Measurements from ENCODE around the gene SHISA7. TPM values are rescaled to one million over a fixed set of nuclear protein-coding genes. Genes with fewer than 3 reads are reported as not detected.

Gene SHISA7
- total and polyA plus RNA-seq, 2 donors (not counting 1 experiment from before 2014, with no cell fraction given) = not detected

DNA sequence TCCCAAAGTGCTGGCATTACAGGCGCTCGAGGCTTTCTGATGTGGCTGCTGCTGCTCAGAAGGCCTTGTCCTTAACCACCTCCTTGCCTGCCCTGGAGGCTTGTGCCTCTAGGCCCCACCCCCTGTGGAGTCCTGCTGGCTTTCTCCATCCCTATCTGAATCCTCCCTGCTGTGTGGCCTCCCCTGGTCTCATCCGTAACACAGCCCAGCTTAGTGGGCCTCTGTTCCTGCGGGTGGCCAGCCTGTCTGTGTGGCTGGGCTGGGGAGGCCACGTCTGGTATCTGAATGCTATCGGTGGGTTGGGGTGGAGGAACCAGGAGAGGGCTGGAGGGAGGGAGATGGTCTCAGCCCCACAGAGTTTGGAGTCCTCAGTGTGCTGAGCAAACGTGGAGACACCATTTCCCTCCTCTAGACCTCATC, 52.6 kb downstream of the SHISA7 start:
- H3K9me3 ChIP-seq (ENCODE audit: control insufficient read depth, insufficient read depth, low read depth, low read length) = no peaks in the 10 kb centered on the region
- peaks cover 29% of the 10 kb centered on the region for H3K36me3 ChIP-seq (ENCODE audit: control insufficient read depth, insufficient read depth, low read length)
- peaks cover 18% of the 10 kb centered on the region for H3K4me1 ChIP-seq (ENCODE audit: control insufficient read depth, extremely low read depth, insufficient read depth, low read length)
- H3K79me2 ChIP-seq (ENCODE audit: control insufficient read depth, insufficient read depth, low read length) = peaks cover 46% of the 10 kb centered on the region
- no peak overlapping the region for H2AFZ ChIP-seq (ENCODE audit: low read length)
- no peak for TF ChIP-seq EZH2 (IDR thresholded peaks at IDR 0.05; ENCODE audit: low read length, missing control alignments)
- TF ChIP-seq, protein P1, sequence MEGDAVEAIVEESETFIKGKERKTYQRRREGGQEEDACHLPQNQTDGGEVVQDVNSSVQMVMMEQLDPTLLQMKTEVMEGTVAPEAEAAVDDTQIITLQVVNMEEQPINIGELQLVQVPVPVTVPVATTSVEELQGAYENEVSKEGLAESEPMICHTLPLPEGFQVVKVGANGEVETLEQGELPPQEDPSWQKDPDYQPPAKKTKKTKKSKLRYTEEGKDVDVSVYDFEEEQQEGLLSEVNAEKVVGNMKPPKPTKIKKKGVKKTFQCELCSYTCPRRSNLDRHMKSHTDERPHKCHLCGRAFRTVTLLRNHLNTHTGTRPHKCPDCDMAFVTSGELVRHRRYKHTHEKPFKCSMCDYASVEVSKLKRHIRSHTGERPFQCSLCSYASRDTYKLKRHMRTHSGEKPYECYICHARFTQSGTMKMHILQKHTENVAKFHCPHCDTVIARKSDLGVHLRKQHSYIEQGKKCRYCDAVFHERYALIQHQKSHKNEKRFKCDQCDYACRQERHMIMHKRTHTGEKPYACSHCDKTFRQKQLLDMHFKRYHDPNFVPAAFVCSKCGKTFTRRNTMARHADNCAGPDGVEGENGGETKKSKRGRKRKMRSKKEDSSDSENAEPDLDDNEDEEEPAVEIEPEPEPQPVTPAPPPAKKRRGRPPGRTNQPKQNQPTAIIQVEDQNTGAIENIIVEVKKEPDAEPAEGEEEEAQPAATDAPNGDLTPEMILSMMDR (conservative IDR thresholded peaks at IDR 0.05 in 1 of 2, IDR thresholded peaks at IDR 0.05 in 1 of 2; ENCODE audit: low read depth in 1 of 2, low read length in 2 of 2) = no peak
- no peak overlapping the region for H3K4me2 ChIP-seq (ENCODE audit: extremely low read depth, insufficient read depth, low read length)
- no peak overlapping the region for H3K4me3 ChIP-seq (replicated peaks in 1 of 4; ENCODE audit: control extremely low read depth in 1 of 4, insufficient read depth in 1 of 4, low read depth in 3 of 4, low read length in 4 of 4)
- no peak overlapping the region for H3K9ac ChIP-seq (ENCODE audit: insufficient read depth, low read length)
- H3K27ac ChIP-seq (ENCODE audit: insufficient read depth, low read length) = no peak overlapping the region
- no peaks in the 10 kb centered on the region for H3K27me3 ChIP-seq (ENCODE audit: control insufficient read depth, insufficient read depth, low read length)
- DNase-seq (ENCODE audit: low read depth in 2 of 2) = no peak
- H4K20me1 ChIP-seq (ENCODE audit: control insufficient read depth, extremely low read depth, insufficient read depth, low read length) = peaks cover 3% of the 10 kb centered on the region

DNA sequence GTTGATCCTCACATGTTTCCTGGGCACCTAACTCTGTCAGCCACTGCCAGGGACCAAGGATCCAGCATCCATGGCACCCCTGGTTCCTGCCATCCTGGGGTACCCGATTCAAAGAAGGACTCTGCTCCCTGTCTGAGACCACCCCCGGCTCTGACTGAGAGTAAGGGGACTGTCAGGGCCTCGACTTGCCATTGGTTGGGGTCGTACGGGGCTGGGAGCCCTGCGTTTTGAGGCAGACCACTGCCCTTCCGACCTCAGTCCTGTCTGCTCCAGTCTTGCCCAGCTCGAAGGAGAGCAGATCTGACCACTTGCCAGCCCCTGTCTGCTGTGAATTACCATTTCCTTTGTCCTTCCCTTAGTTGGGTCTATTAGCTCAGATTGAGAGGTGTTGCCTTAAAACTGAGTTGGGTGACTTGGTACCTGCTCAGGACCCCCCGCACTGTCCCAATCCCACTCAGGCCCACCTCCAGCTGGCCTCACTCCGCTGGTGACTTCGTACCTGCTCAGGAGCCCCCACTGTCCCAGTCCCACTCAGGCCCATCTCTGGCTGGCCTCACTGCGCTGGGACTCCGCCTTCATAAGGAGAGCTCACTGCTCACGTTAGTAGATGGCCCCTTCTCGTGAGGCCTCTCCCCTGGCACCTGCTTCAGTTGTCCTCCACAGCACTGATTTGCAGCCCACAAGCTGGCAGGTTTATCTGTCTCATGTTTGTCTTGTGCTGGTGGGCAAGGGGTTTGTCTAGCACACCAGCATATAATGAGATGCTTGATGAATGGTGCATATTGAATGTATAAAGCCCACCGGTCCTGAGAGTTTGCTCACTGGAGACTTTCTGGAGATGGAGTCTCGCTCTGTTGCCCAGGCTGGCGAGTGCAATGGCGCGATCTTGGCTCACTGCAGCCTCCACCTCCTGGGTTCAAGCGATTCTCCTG, 53.4 kb downstream of the SHISA7 start:
- peak overlapping the region; percentile 44 for H3K4me2 ChIP-seq (ENCODE audit: extremely low read depth, insufficient read depth, low read length)
- H3K27me3 ChIP-seq (ENCODE audit: control insufficient read depth, insufficient read depth, low read length) = no peaks in the 10 kb centered on the region
- H3K79me2 ChIP-seq (ENCODE audit: control insufficient read depth, insufficient read depth, low read length) = peaks cover 46% of the 10 kb centered on the region
- no peak overlapping the region for H2AFZ ChIP-seq (ENCODE audit: low read length)
- peak overlapping the region; percentile 28 for H3K27ac ChIP-seq (ENCODE audit: insufficient read depth, low read length)
- peaks cover 21% of the 10 kb centered on the region for H3K4me1 ChIP-seq (ENCODE audit: control insufficient read depth, extremely low read depth, insufficient read depth, low read length)
- H3K36me3 ChIP-seq (ENCODE audit: control insufficient read depth, insufficient read depth, low read length) = peaks cover 29% of the 10 kb centered on the region
- H3K9me3 ChIP-seq (ENCODE audit: control insufficient read depth, insufficient read depth, low read depth, low read length) = no peaks in the 10 kb centered on the region
- no peak overlapping the region for H3K4me3 ChIP-seq (replicated peaks in 1 of 4; ENCODE audit: control extremely low read depth in 1 of 4, insufficient read depth in 1 of 4, low read depth in 3 of 4, low read length in 4 of 4)
- no peak overlapping the region for H3K9ac ChIP-seq (ENCODE audit: insufficient read depth, low read length)
- TF ChIP-seq EZH2 (IDR thresholded peaks at IDR 0.05; ENCODE audit: low read length, missing control alignments) = no peak
- TF ChIP-seq, protein P1 (conservative IDR thresholded peaks at IDR 0.05 in 1 of 2, IDR thresholded peaks at IDR 0.05 in 1 of 2; ENCODE audit: low read depth in 1 of 2, low read length in 2 of 2) = no peak
- DNase-seq (ENCODE audit: low read depth in 2 of 2) = no peak
- H4K20me1 ChIP-seq (ENCODE audit: control insufficient read depth, extremely low read depth, insufficient read depth, low read length) = peaks cover 3% of the 10 kb centered on the region

DNA sequence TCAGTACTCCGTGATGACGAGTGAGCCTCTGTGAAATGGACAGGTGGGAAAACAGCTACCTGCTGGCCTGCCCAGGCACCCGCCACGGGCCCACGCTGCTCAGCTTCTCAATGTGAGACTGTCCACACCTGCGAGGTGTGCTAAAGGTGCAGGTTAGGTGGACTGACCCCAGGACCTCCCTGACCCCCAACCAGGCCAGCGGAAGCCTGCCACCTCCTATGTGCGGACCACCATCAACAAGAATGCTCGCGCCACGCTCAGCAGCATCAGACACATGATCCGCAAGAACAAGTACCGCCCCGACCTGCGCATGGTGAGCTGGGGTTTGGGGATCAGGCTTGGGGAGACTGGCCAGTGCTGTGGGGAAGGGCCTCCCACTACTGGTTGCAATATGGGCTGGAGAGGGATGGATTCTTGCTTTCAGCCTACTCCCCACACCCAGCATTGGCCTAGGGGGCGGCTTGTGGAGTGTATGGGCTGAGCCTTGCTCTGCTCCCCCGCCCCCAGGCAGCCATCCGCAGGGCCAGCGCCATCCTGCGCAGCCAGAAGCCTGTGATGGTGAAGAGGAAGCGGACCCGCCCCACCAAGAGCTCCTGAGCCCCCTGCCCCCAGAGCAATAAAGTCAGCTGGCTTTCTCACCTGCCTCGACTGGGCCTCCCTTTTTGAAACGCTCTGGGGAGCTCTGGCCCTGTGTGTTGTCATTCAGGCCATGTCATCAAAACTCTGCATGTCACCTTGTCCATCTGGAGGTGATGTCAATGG, 55.2 kb downstream of the SHISA7 start:
- Histone ChIP-seq H3K9me3 (ENCODE audit: control insufficient read depth, insufficient read depth, low read depth, low read length) (no peaks in the 10 kb centered on the region), H3K4me1 (ENCODE audit: control insufficient read depth, extremely low read depth, insufficient read depth, low read length) (peaks cover 22% of the 10 kb centered on the region), H3K4me3 (replicated peaks in 1 of 4; ENCODE audit: control extremely low read depth in 1 of 4, insufficient read depth in 1 of 4, low read depth in 3 of 4, low read length in 4 of 4) (peak overlapping the region; percentile 50 to 98 (median 88)), H2AFZ (ENCODE audit: low read length) (no peak overlapping the region), H3K9ac (ENCODE audit: insufficient read depth, low read length) (no peak overlapping the region), H4K20me1 (ENCODE audit: control insufficient read depth, extremely low read depth, insufficient read depth, low read length) (peaks cover 3% of the 10 kb centered on the region), H3K79me2 (ENCODE audit: control insufficient read depth, insufficient read depth, low read length) (peaks cover 46% of the 10 kb centered on the region), H3K27me3 (ENCODE audit: control insufficient read depth, insufficient read depth, low read length) (no peaks in the 10 kb centered on the region), H3K36me3 (ENCODE audit: control insufficient read depth, insufficient read depth, low read length) (peaks cover 29% of the 10 kb centered on the region), H3K27ac (ENCODE audit: insufficient read depth, low read length) (no peak overlapping the region), H3K4me2 (ENCODE audit: extremely low read depth, insufficient read depth, low read length) (peak overlapping the region; percentile 94)
- DNase-seq (ENCODE audit: low read depth in 2 of 2) = no peak
- TF ChIP-seq EZH2 (IDR thresholded peaks at IDR 0.05; ENCODE audit: low read length, missing control alignments) = no peak
- TF ChIP-seq, protein P1 (conservative IDR thresholded peaks at IDR 0.05 in 1 of 2, IDR thresholded peaks at IDR 0.05 in 1 of 2; ENCODE audit: low read depth in 1 of 2, low read length in 2 of 2) = no peak

Data from fibroblast of lung (primary cell).